ENCODE measurements around the gene SNRNP40.

SNRNP40 gene

DNA sequence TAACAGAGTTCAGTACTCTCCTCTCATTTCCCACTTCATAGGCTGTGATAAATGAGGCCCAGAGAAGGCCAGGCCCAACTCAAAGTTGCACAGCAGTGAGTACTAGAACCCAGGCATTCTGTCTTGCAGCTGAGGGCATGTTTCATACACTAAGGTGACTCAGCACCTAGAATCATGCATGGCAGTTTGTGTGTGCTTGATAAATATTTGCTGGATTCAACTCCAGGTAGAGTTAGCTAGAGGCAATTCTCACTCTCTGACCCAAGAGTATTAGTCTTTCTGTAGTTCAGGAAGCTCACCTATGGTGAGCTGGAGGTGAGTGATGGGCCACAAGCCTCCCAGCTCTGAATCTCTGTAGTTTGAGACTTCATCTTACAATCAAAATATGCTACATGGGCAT, 67.6 kb downstream of the SNRNP40 start:
- no peak for DNase-seq (ENCODE audit: extremely low read depth, insufficient read length)
- TF ChIP-seq, protein P1, sequence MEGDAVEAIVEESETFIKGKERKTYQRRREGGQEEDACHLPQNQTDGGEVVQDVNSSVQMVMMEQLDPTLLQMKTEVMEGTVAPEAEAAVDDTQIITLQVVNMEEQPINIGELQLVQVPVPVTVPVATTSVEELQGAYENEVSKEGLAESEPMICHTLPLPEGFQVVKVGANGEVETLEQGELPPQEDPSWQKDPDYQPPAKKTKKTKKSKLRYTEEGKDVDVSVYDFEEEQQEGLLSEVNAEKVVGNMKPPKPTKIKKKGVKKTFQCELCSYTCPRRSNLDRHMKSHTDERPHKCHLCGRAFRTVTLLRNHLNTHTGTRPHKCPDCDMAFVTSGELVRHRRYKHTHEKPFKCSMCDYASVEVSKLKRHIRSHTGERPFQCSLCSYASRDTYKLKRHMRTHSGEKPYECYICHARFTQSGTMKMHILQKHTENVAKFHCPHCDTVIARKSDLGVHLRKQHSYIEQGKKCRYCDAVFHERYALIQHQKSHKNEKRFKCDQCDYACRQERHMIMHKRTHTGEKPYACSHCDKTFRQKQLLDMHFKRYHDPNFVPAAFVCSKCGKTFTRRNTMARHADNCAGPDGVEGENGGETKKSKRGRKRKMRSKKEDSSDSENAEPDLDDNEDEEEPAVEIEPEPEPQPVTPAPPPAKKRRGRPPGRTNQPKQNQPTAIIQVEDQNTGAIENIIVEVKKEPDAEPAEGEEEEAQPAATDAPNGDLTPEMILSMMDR (IDR thresholded peaks at IDR 0.05; ENCODE audit: insufficient read depth, low read length, poor library complexity, severe bottlenecking): no peak
- no peaks in the 10 kb centered on the region for H3K27me3 ChIP-seq (replicated peaks; ENCODE audit: control insufficient read depth, insufficient read depth, low read length)

DNA sequence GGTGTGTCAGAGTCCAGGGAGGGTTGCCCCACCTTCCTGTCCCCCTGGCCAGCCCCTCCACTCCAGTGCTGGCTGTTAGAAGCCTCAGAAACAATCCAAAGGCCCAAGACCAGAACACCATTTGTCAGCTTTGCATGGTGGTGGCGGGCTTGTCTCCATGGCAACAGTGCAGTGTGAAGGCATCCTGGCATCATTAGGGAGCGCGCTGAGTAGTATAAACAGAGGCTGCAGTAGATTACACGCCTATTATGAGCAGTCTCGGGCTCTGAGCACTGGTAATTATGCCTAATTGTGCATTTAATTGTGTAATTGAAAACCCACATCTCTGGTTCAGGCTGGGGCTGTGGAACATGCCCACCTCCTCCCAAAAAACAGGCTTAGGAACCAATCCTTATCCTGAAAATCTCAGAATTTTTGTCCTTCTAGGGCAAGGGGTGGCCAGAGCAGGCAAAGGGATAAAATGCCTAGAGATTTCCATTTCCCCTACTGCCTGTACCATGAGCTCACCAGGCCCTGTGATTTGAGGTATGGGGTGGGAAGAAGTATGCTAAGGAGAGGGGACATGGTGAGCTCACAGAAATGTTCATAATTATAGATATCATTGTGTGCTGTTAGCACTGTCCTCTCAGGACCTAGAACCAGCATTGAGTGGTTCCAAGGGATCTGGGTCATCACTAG, 68.6 kb downstream of the SNRNP40 start:
- no peak for DNase-seq (ENCODE audit: extremely low read depth, insufficient read length)
- TF ChIP-seq, protein P1 (IDR thresholded peaks at IDR 0.05; ENCODE audit: insufficient read depth, low read length, poor library complexity, severe bottlenecking): no peak

More for the DNA sequence above, 67.6 kb downstream of the SNRNP40 start:
- Histone ChIP-seq H3K4me3 (replicated peaks; ENCODE audit: low read depth, low read length) (no peak overlapping the region), H3K36me3 (ENCODE audit: control insufficient read depth, insufficient read depth, low read length) (no peaks in the 10 kb centered on the region)

GRCh38 chr1:31224068-31224467, 72.5 kb downstream of the SNRNP40 start:
- Histone ChIP-seq H3K27me3 (replicated peaks; ENCODE audit: control insufficient read depth, insufficient read depth, low read length) (no peaks in the 10 kb centered on the region), H3K4me3 (replicated peaks; ENCODE audit: low read depth, low read length) (no peak overlapping the region), H3K36me3 (ENCODE audit: control insufficient read depth, insufficient read depth, low read length) (no peaks in the 10 kb centered on the region)
- TF ChIP-seq, protein P1 (IDR thresholded peaks at IDR 0.05; ENCODE audit: insufficient read depth, low read length, poor library complexity, severe bottlenecking): no peak
- no peak for DNase-seq (ENCODE audit: extremely low read depth, insufficient read length)

More for the DNA sequence above, 68.6 kb downstream of the SNRNP40 start:
- H3K4me3 ChIP-seq (replicated peaks; ENCODE audit: low read depth, low read length): no peak overlapping the region
- no peaks in the 10 kb centered on the region for H3K27me3 ChIP-seq (replicated peaks; ENCODE audit: control insufficient read depth, insufficient read depth, low read length)
- H3K36me3 ChIP-seq (ENCODE audit: control insufficient read depth, insufficient read depth, low read length): no peaks in the 10 kb centered on the region

DNA sequence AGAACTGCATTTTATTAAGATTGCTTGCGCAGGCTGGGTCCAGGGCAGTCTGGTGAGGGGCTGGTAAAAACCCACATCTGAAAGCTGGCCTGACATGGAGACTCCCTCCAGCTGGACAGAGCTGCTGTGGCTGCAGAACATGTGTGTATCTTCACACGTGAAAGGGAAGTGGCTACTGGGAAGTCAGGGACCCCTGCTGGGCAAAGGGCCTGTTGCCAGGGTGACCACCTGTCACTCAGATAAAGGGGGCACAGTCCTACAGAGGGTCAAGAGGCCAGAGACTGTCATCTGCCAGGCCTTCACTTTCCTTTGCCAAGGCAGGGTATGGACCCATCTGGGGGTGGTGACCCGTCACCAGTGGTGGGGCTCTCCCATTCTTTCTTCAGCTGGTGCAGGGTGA, 74.4 kb downstream of the SNRNP40 start:
- Histone ChIP-seq H3K4me3 (replicated peaks; ENCODE audit: low read depth, low read length) (no peak overlapping the region), H3K36me3 (ENCODE audit: control insufficient read depth, insufficient read depth, low read length) (no peaks in the 10 kb centered on the region), H3K27me3 (replicated peaks; ENCODE audit: control insufficient read depth, insufficient read depth, low read length) (no peaks in the 10 kb centered on the region)
- TF ChIP-seq, protein P1 (IDR thresholded peaks at IDR 0.05; ENCODE audit: insufficient read depth, low read length, poor library complexity, severe bottlenecking): no peak
- no peak for DNase-seq (ENCODE audit: extremely low read depth, insufficient read length)

GRCh38 chr1:31221072-31221471, 75.5 kb downstream of the SNRNP40 start:
- DNase-seq (ENCODE audit: extremely low read depth, insufficient read length): no peak
- no peaks in the 10 kb centered on the region for H3K36me3 ChIP-seq (ENCODE audit: control insufficient read depth, insufficient read depth, low read length)
- no peak overlapping the region for H3K4me3 ChIP-seq (replicated peaks; ENCODE audit: low read depth, low read length)
- TF ChIP-seq, protein P1 (IDR thresholded peaks at IDR 0.05; ENCODE audit: insufficient read depth, low read length, poor library complexity, severe bottlenecking): no peak
- H3K27me3 ChIP-seq (replicated peaks; ENCODE audit: control insufficient read depth, insufficient read depth, low read length): no peaks in the 10 kb centered on the region
